ENCODE data around the gene PTN.

DNA sequence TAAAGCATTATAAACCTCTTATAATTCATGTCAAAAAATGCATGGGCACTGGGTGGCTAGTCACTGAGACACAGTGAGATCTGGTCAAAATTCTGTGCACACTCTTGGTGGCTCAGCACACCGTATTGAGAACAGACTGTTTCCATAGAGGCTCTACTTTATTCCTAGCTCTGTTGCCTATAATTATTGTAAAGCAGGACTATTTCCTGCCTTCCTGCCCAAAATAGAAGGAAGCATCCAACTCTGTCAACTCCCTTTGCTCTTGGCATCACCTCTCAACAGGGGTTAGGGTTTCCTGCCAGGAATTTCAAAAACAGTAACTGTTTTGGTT, 45.1 kb downstream of the PTN start:
- TF ChIP-seq CTCF (IDR thresholded peaks at IDR 0.05; ENCODE audit: insufficient read depth, low read length, poor library complexity, severe bottlenecking) (no peak), EZH2phosphoT487 (conservative IDR thresholded peaks at IDR 0.05; ENCODE audit: low read length) (no peak)

All from SU-DHL-6 (cell line).